ENCODE measurements around the gene TRAPPC3. TPM values are rescaled to one million over a fixed set of nuclear protein-coding genes. Genes with fewer than 3 reads are reported as not detected.

Gene TRAPPC3
- total RNA-seq, 1 experiment from 2014 or later = 86.6 TPM

GRCh38 chr1:36150296-36151133 is 1.2 kb upstream of the TRAPPC3 start:
- Histone ChIP-seq H3K27ac (ENCODE audit: low read depth, low read length, poor library complexity, severe bottlenecking) (peak overlapping the region; percentile 80), H3K4me1 (ENCODE audit: insufficient read depth, low read length, poor library complexity, severe bottlenecking) (peaks cover 40% of the 10 kb centered on the region), H3K27me3 (replicated peaks; ENCODE audit: insufficient read depth, low read depth, low read length, poor library complexity) (no peaks in the 10 kb centered on the region), H3K4me3 (ENCODE audit: low read depth, low read length, poor library complexity, severe bottlenecking) (peak overlapping the region; percentile 62), H3K36me3 (ENCODE audit: insufficient read depth, low read length, poor library complexity, severe bottlenecking) (peaks cover 4% of the 10 kb centered on the region), H3K9me3 (ENCODE audit: low read depth, low read length, poor library complexity, severe bottlenecking) (no peaks in the 10 kb centered on the region)
- TF ChIP-seq CTCF (conservative IDR thresholded peaks at IDR 0.05; ENCODE audit: low read depth, low read length) = no peak
- TF ChIP-seq EZH2 (IDR thresholded peaks at IDR 0.05; ENCODE audit: borderline replicate concordance, low read depth, low read length, poor library complexity, severe bottlenecking) = no peak
- peak; percentile 92 for DNase-seq (ENCODE audit: low spot score)
- BruUV-seq (replicated peaks) = no TSS peak
- intact Hi-C loops (cut with micrococcal nuclease; ENCODE audit: unreplicated experiment) = loop anchor here (2.0 kb wide), 1 partner anchor 270 kb away; no protein-coding TSS in a partner anchor
- ChIA-PET CTCF (interaction anchor here (0.6 to 2.7 kb wide), 10 partner anchors 10 to 1027 kb away, joined by 3 to 27 read pairs (median 5); no protein-coding TSS in a partner anchor), POLR2A (ENCODE audit: low non-redundant PET) (interaction anchor here (0.6 kb wide), 1 partner anchor 37 kb away, joined by 3 read pairs; no protein-coding TSS in a partner anchor)

- Histone ChIP-seq H3K9me3 (ENCODE audit: low read depth, low read length, poor library complexity, severe bottlenecking) (no peaks in the 10 kb centered on the region), H3K36me3 (ENCODE audit: insufficient read depth, low read length, poor library complexity, severe bottlenecking) (peaks cover 4% of the 10 kb centered on the region), H3K27ac (ENCODE audit: low read depth, low read length, poor library complexity, severe bottlenecking) (peak overlapping the region; percentile 80), H3K4me1 (ENCODE audit: insufficient read depth, low read length, poor library complexity, severe bottlenecking) (peaks cover 36% of the 10 kb centered on the region), H3K4me3 (ENCODE audit: low read depth, low read length, poor library complexity, severe bottlenecking) (peak overlapping the region; percentile 62), H3K27me3 (replicated peaks; ENCODE audit: insufficient read depth, low read depth, low read length, poor library complexity) (no peaks in the 10 kb centered on the region)
- no TSS peak for BruUV-seq (replicated peaks)
- POLR2A ChIA-PET (ENCODE audit: low non-redundant PET) = no interaction called here
- intact Hi-C loops (cut with micrococcal nuclease; ENCODE audit: unreplicated experiment) = loop anchor here (1.0 to 2.0 kb wide), 5 partner anchors 38 to 271 kb away; partner anchors contain the start of gene THRAP3
- DNase-seq (ENCODE audit: low spot score) = no peak
- TF ChIP-seq EZH2 (IDR thresholded peaks at IDR 0.05; ENCODE audit: borderline replicate concordance, low read depth, low read length, poor library complexity, severe bottlenecking) (no peak), CTCF (conservative IDR thresholded peaks at IDR 0.05; ENCODE audit: low read depth, low read length) (no peak)
- CTCF ChIA-PET = interaction anchor here (0.6 to 2.7 kb wide), 10 partner anchors 11 to 1028 kb away, joined by 3 to 27 read pairs (median 5); no protein-coding TSS in a partner anchor
Measured at GRCh38 chr1:36149973-36150295, 648 bp upstream of the TRAPPC3 start.

GRCh38 chr1:36148821-36149236 is 457 bp downstream of the TRAPPC3 start:
- peak overlapping the region; percentile 62 for H3K4me3 ChIP-seq (ENCODE audit: low read depth, low read length, poor library complexity, severe bottlenecking)
- TSS peak; percentile 58 for BruUV-seq (replicated peaks)
- intact Hi-C loops (cut with micrococcal nuclease; ENCODE audit: unreplicated experiment) = loop anchor here (1.0 to 2.0 kb wide), 4 partner anchors 39 to 217 kb away; partner anchors contain the start of gene THRAP3
- ChIA-PET CTCF (interaction anchor here (0.5 to 2.7 kb wide), 9 partner anchors 12 to 1023 kb away, joined by 3 to 27 read pairs (median 4); no protein-coding TSS in a partner anchor), POLR2A (ENCODE audit: low non-redundant PET) (interaction anchor here (0.6 kb wide), 1 partner anchor 15 kb away, joined by 15 read pairs; no protein-coding TSS in a partner anchor)
- no peak for TF ChIP-seq CTCF (conservative IDR thresholded peaks at IDR 0.05; ENCODE audit: low read depth, low read length)
- no peak for TF ChIP-seq EZH2 (IDR thresholded peaks at IDR 0.05; ENCODE audit: borderline replicate concordance, low read depth, low read length, poor library complexity, severe bottlenecking)
- peaks cover 33% of the 10 kb centered on the region for H3K4me1 ChIP-seq (ENCODE audit: insufficient read depth, low read length, poor library complexity, severe bottlenecking)
- H3K27me3 ChIP-seq (replicated peaks; ENCODE audit: insufficient read depth, low read depth, low read length, poor library complexity) = no peaks in the 10 kb centered on the region
- no peak for DNase-seq (ENCODE audit: low spot score)
- H3K36me3 ChIP-seq (ENCODE audit: insufficient read depth, low read length, poor library complexity, severe bottlenecking) = peaks cover 4% of the 10 kb centered on the region
- H3K27ac ChIP-seq (ENCODE audit: low read depth, low read length, poor library complexity, severe bottlenecking) = peak overlapping the region; percentile 68
- no peaks in the 10 kb centered on the region for H3K9me3 ChIP-seq (ENCODE audit: low read depth, low read length, poor library complexity, severe bottlenecking)
